Measurements from ENCODE around the gene VPS29. TPM values are rescaled to one million over a fixed set of nuclear protein-coding genes. Genes with fewer than 3 reads are reported as not detected.

VPS29 gene
- total and polyA plus RNA-seq, 2 of the 8 experiments (the other 6 are each of a cell fraction or from before 2014, with no cell fraction given) = 59.0 to 74.6 TPM

GRCh38 chr12:110498984-110499706 lies 2.8 kb downstream of the VPS29 start:
- 84% methylated on average over 4 of the region's 4 CpGs; no CpG with 5 or more reads in 1 of the 2 experiments for WGBS, 2 experiments (ENCODE audit: extremely low coverage in 1 of 2, insufficient coverage in 1 of 2, insufficient read length in 1 of 2, insufficient replicate concordance in 2 of 2, low coverage in 1 of 2, low lambda C conversion rate in 2 of 2, missing lambda C conversion rate in 1 of 2)
- H3K4me3 ChIP-seq (ENCODE audit: extremely low read depth in 1 of 4, insufficient read depth in 2 of 4, low read depth in 3 of 4, low read length in 4 of 4) = no peak overlapping the region

More at GRCh38 chr12:110498984-110499706, 2.8 kb downstream of the VPS29 start:
- Histone ChIP-seq H2BK120ac (replicated peaks; ENCODE audit: low read depth, low read length) (no peak overlapping the region), H3K23ac (ENCODE audit: insufficient read length) (no peak overlapping the region), H2BK20ac (ENCODE audit: low read length) (no peak overlapping the region), H3K23me2 (ENCODE audit: low read depth, low read length) (peaks cover 4% of the 10 kb centered on the region; the same call in 1 of the 2 replicates), H2BK15ac (ENCODE audit: low read length) (no peak overlapping the region), H3K4me2 (ENCODE audit: insufficient read depth in 1 of 2, low read depth in 2 of 2, low read length in 2 of 2) (no peak overlapping the region), H2AK5ac (ENCODE audit: low read depth, low read length) (no peak overlapping the region), H3K9me3 (ENCODE audit: insufficient read depth in 2 of 2, low read depth in 1 of 2, low read length in 1 of 2) (peaks cover 4 to 5% of the 10 kb centered on the region in 2 experiments; a peak in 2 of 4 replicates), H2BK12ac (ENCODE audit: low read depth, low read length) (no peak overlapping the region), H2BK5ac (ENCODE audit: low read depth, low read length) (no peak overlapping the region), H4K5ac (ENCODE audit: insufficient read length, low read depth, low read length) (no peak overlapping the region), H3K56ac (replicated peaks; ENCODE audit: insufficient read length, low read depth, low read length) (no peak overlapping the region), H3K36me3 (ENCODE audit: control insufficient read depth in 2 of 4, insufficient read depth in 4 of 4, low read length in 3 of 4) (peaks cover 0 to 17% (median 8%) of the 10 kb centered on the region in 4 experiments; a peak in 3 of 8 replicates), H4K91ac (replicated peaks; ENCODE audit: insufficient read length, low read length) (no peak overlapping the region), H3K79me2 (ENCODE audit: control insufficient read depth in 1 of 2, insufficient read depth in 2 of 2, low read length in 2 of 2) (peaks cover 0 to 19% of the 10 kb centered on the region in 2 experiments; a peak in 2 of 4 replicates), H3K4ac (replicated peaks; ENCODE audit: insufficient read length, low read depth, low read length) (no peak overlapping the region), H2AFZ (ENCODE audit: low read length) (no peak overlapping the region), H3K14ac (ENCODE audit: insufficient read length) (no peak overlapping the region), H3K27ac (ENCODE audit: low read depth, low read length) (no peak overlapping the region), H3K79me1 (ENCODE audit: low read depth, low read length) (no peaks in the 10 kb centered on the region), H3K18ac (ENCODE audit: extremely low read depth, low read length) (no peak overlapping the region), H4K8ac (ENCODE audit: extremely low read depth, insufficient read depth, low read length) (no peak overlapping the region), H3K4me1 (replicated peaks in 1 of 4; ENCODE audit: control insufficient read depth in 3 of 4, insufficient read depth in 4 of 4, low read length in 3 of 4) (no peaks in the 10 kb centered on the region), H3K9ac (replicated peaks in 1 of 4; ENCODE audit: extremely low read depth in 1 of 4, low read depth in 3 of 4, low read length in 3 of 4) (peak overlapping the region in 1 of 4 experiments; percentile 33; a peak in 1 of 7 replicates), H3K27me3 (replicated peaks in 1 of 4; ENCODE audit: control insufficient read depth in 3 of 4, extremely low read depth in 1 of 4, insufficient read depth in 3 of 4, low read length in 3 of 4) (peaks cover 3 to 12% (median 11%) of the 10 kb centered on the region in 4 experiments), H4K20me1 (replicated peaks in 1 of 2; ENCODE audit: control insufficient read depth in 1 of 2, insufficient read depth in 2 of 2, low read length in 2 of 2) (no peaks in the 10 kb centered on the region)
- no peak for FAIRE-seq
- DNase-seq (ENCODE audit: low read depth in 1 of 2, low spot score in 2 of 2) = no peak
- CTCF ChIA-PET (ENCODE audit: partially characterized antibody) = interaction anchor here (2.0 kb wide), 1 partner anchor 103 kb away, joined by 8 read pairs; no protein-coding TSS in a partner anchor
- POLR2A ChIA-PET (ENCODE audit: partially characterized antibody) = interaction anchor here (2.9 kb wide), 1 partner anchor 30 kb away, joined by 29 read pairs; the partner anchor contains the start of genes FAM216A and GPN3
- TF ChIP-seq RXRA (IDR thresholded peaks at IDR 0.05; ENCODE audit: insufficient read depth, low read depth, low read length) (no peak), CHD1 (IDR thresholded peaks at IDR 0.05; ENCODE audit: low read depth, low read length) (no peak)
